OCI-LY7 (cell line): ENCODE measurements around the gene PSMB10.

Experiments used
- CTCF ChIP-seq: fragments of 200-600 bp; sonication (generic); conservative IDR thresholded peaks from 2 replicates; pipeline ENCODE4 v1.5.1; 2014; ENCODE audit warnings: mild to moderate bottlenecking, antibody characterized with exemption, low read length, moderate library complexity, mixed read lengths
- EZH2phosphoT487 ChIP-seq: fragments of 200-600 bp; sonication (generic); IDR thresholded peaks from 2 replicates; pipeline ENCODE4 v1.6.1; 2018; ENCODE audit warnings: low read depth, borderline replicate concordance, mild to moderate bottlenecking, mixed run types, antibody characterized with exemption, low read length, moderate library complexity, mixed read lengths

DNA sequence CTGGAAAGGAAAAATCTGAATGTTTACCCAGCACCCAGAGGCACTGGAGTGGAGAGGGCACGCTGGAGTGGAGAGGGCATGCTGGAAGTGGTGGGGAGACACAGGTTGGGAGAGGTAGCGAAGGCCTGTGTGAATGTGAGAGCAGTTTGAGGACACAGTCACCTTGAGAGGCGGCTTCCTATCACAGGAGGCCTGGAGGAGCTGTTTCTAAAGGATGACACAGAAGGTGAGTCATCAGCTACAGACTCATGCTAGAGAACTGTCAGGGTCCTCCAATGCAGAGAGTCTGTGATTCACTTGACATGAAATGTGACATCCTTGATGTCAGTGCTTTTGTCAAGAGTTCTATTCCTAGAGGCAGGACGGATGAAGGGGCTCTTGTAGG lies 18.8 kb downstream of the PSMB10 start:
- TF ChIP-seq CTCF (no peak), EZH2phosphoT487 (no peak)
